IMR-90 (cell line): ENCODE data around the gene CEP97. TPM values are rescaled to one million over a fixed set of nuclear protein-coding genes. Genes with fewer than 3 reads are reported as not detected.
"Not testable (repeated sequence)": the region's sequence is repeated elsewhere in the genome, so short reads cannot be mapped to it uniquely, and the experiment has no call there.

Source experiments
- ATAC-seq: fragments of 200-7000 bp; cut with Tn5 transposase; 2 replicates; pipeline ENCODE4 v1.9.1; 2020; ENCODE audit warnings: low read depth, mild to moderate bottlenecking, moderate library complexity
- BruUV-seq: library from RNA; stranded (reverse); fragments of 400-500 nt; replicated peaks from 2 replicates; lab custom pipeline; 2021; lab: Mats Ljungman, UMichigan
- CTCF ChIA-PET: fragments of 300-600 bp; formaldehyde crosslinking; extraction: SDS; loops from one replicate; lab custom pipeline; 2021; ENCODE audit warnings: antibody characterized with exemption; lab: Yijun Ruan, JAX
- POLR2A ChIA-PET: fragments of 300-600 bp; sonication (Branson Sonifier 250); formaldehyde crosslinking; loops from one replicate; lab custom pipeline; 2022; ENCODE audit warnings: antibody characterized with exemption; ENCODE audit not compliant: unreplicated experiment; lab: Charles Lee
- DNase-seq: peaks from one replicate; pipeline ENCODE4 v3.0.0; 2013
- H2AFZ ChIP-seq: replicated peaks from 2 replicates; pipeline ENCODE3; 2013; ENCODE audit warnings: low read length, mild to moderate bottlenecking; ENCODE audit not compliant: poor library complexity
- H2AK5ac ChIP-seq: 2 replicates; pipeline ENCODE4 v1.6.1; 2013; ENCODE audit warnings: low read depth, low read length, inconsistent platforms
- H2AK9ac ChIP-seq: replicated peaks from 2 replicates; pipeline ENCODE3; 2013; ENCODE audit warnings: mild to moderate bottlenecking, low read depth, low read length, moderate library complexity; ENCODE audit not compliant: poor library complexity
- H2BK120ac ChIP-seq: 2 replicates; pipeline ENCODE4 v1.6.1; 2013; ENCODE audit warnings: low read depth, low read length, inconsistent platforms
- H2BK15ac ChIP-seq: 3 replicates; pipeline ENCODE4 v1.6.1; 2013; ENCODE audit warnings: low read depth, low read length, inconsistent platforms
- H2BK20ac ChIP-seq: 2 replicates; pipeline ENCODE4 v1.6.1; 2013; ENCODE audit warnings: low read depth, mild to moderate bottlenecking, inconsistent platforms, low read length, moderate library complexity
- H2BK5ac ChIP-seq: 2 replicates; pipeline ENCODE4 v1.6.1; 2013; ENCODE audit warnings: mild to moderate bottlenecking, low read depth, low read length, inconsistent platforms; ENCODE audit not compliant: poor library complexity, severe bottlenecking
- H3K14ac ChIP-seq: replicated peaks from 2 replicates; pipeline ENCODE4 v1.6.1; 2013; ENCODE audit warnings: low read depth, low read length, inconsistent platforms
- H3K18ac ChIP-seq: 2 replicates; pipeline ENCODE4 v1.6.1; 2013; ENCODE audit warnings: low read depth, low read length, control low read depth
- H3K23ac ChIP-seq: 2 replicates; pipeline ENCODE4 v1.6.1; 2013; ENCODE audit warnings: low read depth, low read length, inconsistent platforms
- H3K27ac ChIP-seq: 2 replicates; pipeline ENCODE4 v1.5.1; 2013; ENCODE audit warnings: mild to moderate bottlenecking, control low read depth, low read length; ENCODE audit not compliant: insufficient read depth
- H3K27me3 ChIP-seq: 2 replicates; pipeline ENCODE4 v1.6.1; 2013; ENCODE audit warnings: low read length; ENCODE audit not compliant: control insufficient read depth, insufficient read depth
- H3K36me3 ChIP-seq: 2 replicates; pipeline ENCODE4 v1.6.1; 2013; ENCODE audit warnings: low read length, mixed read lengths; ENCODE audit not compliant: control insufficient read depth, insufficient read depth
- H3K4ac ChIP-seq: 2 replicates; pipeline ENCODE4 v1.6.1; 2013; ENCODE audit warnings: low read depth, low read length, inconsistent platforms
- H3K4me1 ChIP-seq: 2 replicates; pipeline ENCODE4 v1.6.1; 2013; ENCODE audit warnings: low read length, mixed read lengths; ENCODE audit not compliant: control insufficient read depth, insufficient read depth
- H3K4me2 ChIP-seq: 2 replicates; pipeline ENCODE4 v1.6.1; 2013; ENCODE audit warnings: low read depth, mild to moderate bottlenecking, control low read depth, low read length, moderate library complexity
- H3K4me3 ChIP-seq: 2 replicates; pipeline ENCODE4 v1.5.1; 2013; ENCODE audit warnings: low read depth, mild to moderate bottlenecking, control low read depth, low read length, moderate library complexity; ENCODE audit not compliant: insufficient read depth
- H3K56ac ChIP-seq: 2 replicates; pipeline ENCODE4 v1.6.1; 2013; ENCODE audit warnings: low read length, inconsistent platforms; ENCODE audit not compliant: insufficient read depth; ENCODE audit errors: extremely low read depth
- H3K79me1 ChIP-seq, 2 experiments: 2 replicates each; pipeline ENCODE4 v1.6.1; 2013; ENCODE audit warnings: low read length in 2 of 2, inconsistent platforms in 1 of 2, low read depth in 1 of 2
- H3K9ac ChIP-seq: 2 replicates; pipeline ENCODE4 v1.6.1; 2013; ENCODE audit warnings: low read depth, low read length, control low read depth
- H3K9me1 ChIP-seq: 2 replicates; pipeline ENCODE4 v1.6.1; 2013; ENCODE audit warnings: low read length, inconsistent platforms; ENCODE audit not compliant: insufficient read depth
- H3K9me3 ChIP-seq: 2 replicates; pipeline ENCODE4 v1.6.1; 2013; ENCODE audit warnings: low read length; ENCODE audit not compliant: control insufficient read depth, insufficient read depth
- H4K20me1 ChIP-seq: 2 replicates; pipeline ENCODE4 v1.6.1; 2013; ENCODE audit warnings: low read length, inconsistent platforms; ENCODE audit not compliant: insufficient read depth
- H4K5ac ChIP-seq: 2 replicates; pipeline ENCODE4 v1.6.1; 2013; ENCODE audit warnings: mild to moderate bottlenecking, low read depth, low read length, control low read depth
- H4K8ac ChIP-seq, 2 experiments: 2 replicates each; pipeline ENCODE4 v1.6.1; 2013; ENCODE audit warnings: low read depth in 2 of 2, low read length in 2 of 2, control low read depth in 1 of 2, inconsistent platforms in 1 of 2
- H4K91ac ChIP-seq: 2 replicates; pipeline ENCODE4 v1.6.1; 2013; ENCODE audit warnings: low read depth, low read length, inconsistent platforms; ENCODE audit not compliant: insufficient read depth
- CHD1 ChIP-seq: IDR thresholded peaks from 2 replicates; pipeline ENCODE4 v1.6.1; 2012; ENCODE audit warnings: low read depth, low read length, improper control_type of control experiment
- FOS ChIP-seq: fragments of 150-350 bp; IDR thresholded peaks from 2 replicates; pipeline ENCODE4 v1.6.1; 2016; ENCODE audit warnings: low read depth, low read length
- MAZ ChIP-seq: IDR thresholded peaks from 2 replicates; pipeline ENCODE4 v1.6.1; 2012; ENCODE audit warnings: low read depth, mild to moderate bottlenecking, low read length, improper control_type of control experiment, moderate library complexity, borderline replicate concordance
- MXI1 ChIP-seq: IDR thresholded peaks from 2 replicates; pipeline ENCODE4 v1.6.1; 2012; ENCODE audit warnings: low read depth, mild to moderate bottlenecking, low read length, moderate library complexity, borderline replicate concordance
- NFE2L2 ChIP-seq: fragments of 150-350 bp; IDR thresholded peaks from 2 replicates; pipeline ENCODE4 v1.6.1; 2016; ENCODE audit warnings: low read depth, mild to moderate bottlenecking, low read length
- POLR2A ChIP-seq: IDR thresholded peaks from 2 replicates; pipeline ENCODE4 v1.6.1; 2012; ENCODE audit warnings: mild to moderate bottlenecking, low read depth, low read length
- RFX5 ChIP-seq: IDR thresholded peaks from 2 replicates; pipeline ENCODE4 v1.8.0; 2012; ENCODE audit warnings: low read depth, mild to moderate bottlenecking, low read length, moderate library complexity
- SMC3 ChIP-seq: fragments of 150-350 bp; IDR thresholded peaks from 2 replicates; pipeline ENCODE4 v1.6.1; 2016; ENCODE audit warnings: low read depth, mild to moderate bottlenecking, antibody characterized with exemption, low read length, moderate library complexity
- WGBS, 2 experiments: methylation state at CpG; one replicate each; pipeline versions ENCODE4 v1.1.5 to v1.1.7; 2013; ENCODE audit warnings: missing lambda C conversion rate in 2 of 2; ENCODE audit not compliant: insufficient read length in 1 of 2; ENCODE audit errors: extremely low coverage in 2 of 2; 5-methylcytosine and 5-hydroxymethylcytosine counted together
- dilution Hi-C: fragments of 300-500 bp; cut with HindIII; formaldehyde crosslinking; loops from one replicate; pipeline ENCODE4 v1.14.3; 2018; ENCODE audit warnings: low sequenced_read_pairs; ENCODE audit not compliant: unreplicated experiment
- in situ Hi-C: fragments of 300-500 bp; cut with MboI; formaldehyde crosslinking; loops from 3 replicates; pipeline ENCODE4 v1.14.3; 2019; ENCODE audit warnings: low sequenced_read_pairs, inconsistent platforms, mixed read lengths
- intact Hi-C: fragments of 100-400 bp; cut with micrococcal nuclease; formaldehyde crosslinking; loops from 2 replicates; pipeline ENCODE4 v1.10.0; 2022
- polyA plus RNA-seq, 3 experiments: library from polyadenylated mRNA; depleted of rRNA; stranded (reverse); fragments of >200 nt; gene quantifications; 2 replicates each; pipeline ENCODE4 v1.2.3, GENCODE V29; 2012; ENCODE audit warnings: low replicate concordance in 1 of 3
- total RNA-seq: library from RNA; depleted of rRNA; stranded (reverse); fragments of >200 nt; gene quantifications from 2 replicates; pipeline ENCODE4 v1.2.3, GENCODE V29; 2012

The CEP97 gene
- total and polyA plus RNA-seq, 2 of the 4 experiments (the other 2 are of a cell fraction), result 2.0 to 21.9 TPM

DNA sequence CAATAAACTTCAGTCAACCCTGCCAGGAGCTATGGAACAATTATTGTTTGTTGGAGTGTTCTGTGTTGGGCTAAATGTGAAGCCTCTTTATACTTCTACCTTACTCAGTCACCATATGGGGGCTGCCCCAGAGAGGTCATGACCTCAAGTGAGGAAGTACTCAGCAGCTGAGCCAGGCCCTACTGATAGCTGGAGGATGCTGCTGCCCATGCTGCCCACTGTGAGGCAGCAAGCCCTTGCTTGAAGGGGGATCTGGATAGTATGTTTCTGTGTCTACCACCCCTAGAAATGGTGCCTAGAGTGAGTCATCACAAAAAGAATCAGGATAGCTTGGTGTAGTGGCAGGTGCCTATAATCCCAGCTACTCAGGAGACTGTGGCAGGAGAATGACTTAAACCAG, 33.4 kb upstream of the CEP97 start:
- dilution Hi-C loops, result no loop called here
- Histone ChIP-seq H3K18ac (no peak overlapping the region), H4K8ac (no peak overlapping the region)

DNA sequence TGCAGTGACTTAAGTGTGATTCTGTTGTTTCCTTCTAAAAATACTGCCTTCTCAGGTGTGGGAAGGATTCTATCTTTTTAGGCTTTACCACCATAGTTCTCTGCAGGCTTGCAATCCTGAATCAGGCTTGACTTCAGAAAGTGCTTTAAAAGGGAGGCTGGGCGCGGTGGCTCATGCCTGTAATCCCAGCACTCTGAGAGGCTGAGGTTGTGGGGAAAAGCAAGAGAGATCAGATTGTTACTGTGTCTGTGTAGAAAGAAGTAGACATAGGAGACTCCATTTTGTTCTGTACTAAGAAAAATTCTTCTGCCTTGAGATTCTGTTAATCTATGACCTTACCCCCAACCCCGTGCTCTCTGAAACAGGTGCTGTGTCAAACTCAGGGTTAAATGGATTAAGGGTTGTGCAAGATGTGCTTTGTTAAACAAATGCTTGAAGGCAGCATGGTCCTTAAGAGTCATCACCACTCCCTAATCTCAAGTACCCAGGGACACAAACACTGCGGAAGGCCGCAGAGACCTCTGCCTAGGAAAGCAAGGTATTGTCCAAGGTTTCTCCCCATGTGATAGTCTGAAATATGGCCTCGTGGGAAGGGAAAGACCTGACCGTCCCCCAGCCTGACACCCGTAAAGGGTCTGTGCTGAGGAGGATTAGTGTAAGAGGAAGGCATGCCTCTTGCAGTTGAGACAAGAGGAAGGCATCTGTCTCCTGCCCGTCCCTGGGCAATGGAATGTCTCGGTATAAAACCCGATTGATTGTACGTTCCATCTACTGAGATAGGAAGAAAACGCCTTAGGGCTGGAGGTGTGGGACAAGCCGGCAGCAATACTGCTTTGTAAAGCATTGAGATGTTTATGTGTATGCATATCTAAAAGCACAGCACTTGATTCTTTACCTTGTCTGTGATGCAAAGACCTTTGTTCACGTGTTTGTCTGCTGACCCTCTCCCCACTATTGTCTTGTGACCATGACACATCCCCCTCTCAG, 32.4 kb upstream of the CEP97 start:
- BruUV-seq, H4K91ac ChIP-seq, H2BK15ac ChIP-seq, H3K18ac ChIP-seq, H3K4me3 ChIP-seq, H2BK5ac ChIP-seq, H3K4me2 ChIP-seq, H3K4ac ChIP-seq, H2AK5ac ChIP-seq, H2BK120ac ChIP-seq, H2AK9ac ChIP-seq, H3K9ac ChIP-seq, H4K5ac ChIP-seq, H4K8ac ChIP-seq, ATAC-seq, H3K36me3 ChIP-seq, H3K27ac ChIP-seq, H3K23ac ChIP-seq, H3K4me1 ChIP-seq, H2AFZ ChIP-seq, H3K56ac ChIP-seq, intact Hi-C loops, H3K9me3 ChIP-seq, CTCF ChIA-PET, H4K20me1 ChIP-seq, H3K27me3 ChIP-seq, H3K9me1 ChIP-seq, dilution Hi-C loops, H3K79me1 ChIP-seq, POLR2A ChIA-PET, H2BK20ac ChIP-seq, DNase-seq, H3K14ac ChIP-seq, in situ Hi-C loops: not testable (repeated sequence)
- WGBS, 2 experiments, result no CpG with 5 or more reads among the region's 15 CpGs

More for the DNA sequence above, 33.4 kb upstream of the CEP97 start:
- Histone ChIP-seq H3K56ac (no peak overlapping the region), H3K4me1 (peaks cover 5% of the 10 kb centered on the region), H3K23ac (no peak overlapping the region), H2BK15ac (no peak overlapping the region), H2AK5ac (no peak overlapping the region; the same call in 1 of the 2 replicates), H4K5ac (no peak overlapping the region), H3K79me1 (peaks cover 0 to 7% of the 10 kb centered on the region in 2 experiments; a peak in 2 of 4 replicates), H3K4ac (no peak overlapping the region; the same call in 1 of the 2 replicates), H3K9ac (no peak overlapping the region), H3K36me3 (no peaks in the 10 kb centered on the region; the same call in 1 of the 2 replicates), H2BK5ac (no peak overlapping the region), H3K27me3 (no peaks in the 10 kb centered on the region), H3K4me3 (no peak overlapping the region), H4K20me1 (peaks cover 4% of the 10 kb centered on the region; the same call in 1 of the 2 replicates), H3K14ac (no peak overlapping the region), H2BK120ac (no peak overlapping the region), H3K9me3 (no peaks in the 10 kb centered on the region), H2BK20ac (no peak overlapping the region), H4K91ac (no peak overlapping the region), H3K27ac (no peak overlapping the region), H2AFZ (no peak overlapping the region), H3K9me1 (peaks cover 3% of the 10 kb centered on the region; the same call in 1 of the 2 replicates), H2AK9ac (no peak overlapping the region), H3K4me2 (no peak overlapping the region)
- in situ Hi-C loops (no loop called here), intact Hi-C loops (no loop called here)
- ChIA-PET POLR2A (no interaction called here), CTCF (no interaction called here)
- no peak for ATAC-seq
- no TSS peak for BruUV-seq
- no peak for TF ChIP-seq FOS
- TF ChIP-seq MAZ, result no peak
- TF ChIP-seq CHD1, result no peak
- no peak for TF ChIP-seq SMC3
- no peak for TF ChIP-seq POLR2A
- TF ChIP-seq RFX5, result no peak
- no peak for TF ChIP-seq NFE2L2
- TF ChIP-seq MXI1, result no peak
- no peak for DNase-seq
